ENCODE results near the gene ARHGAP42.

ARHGAP42 gene

DNA sequence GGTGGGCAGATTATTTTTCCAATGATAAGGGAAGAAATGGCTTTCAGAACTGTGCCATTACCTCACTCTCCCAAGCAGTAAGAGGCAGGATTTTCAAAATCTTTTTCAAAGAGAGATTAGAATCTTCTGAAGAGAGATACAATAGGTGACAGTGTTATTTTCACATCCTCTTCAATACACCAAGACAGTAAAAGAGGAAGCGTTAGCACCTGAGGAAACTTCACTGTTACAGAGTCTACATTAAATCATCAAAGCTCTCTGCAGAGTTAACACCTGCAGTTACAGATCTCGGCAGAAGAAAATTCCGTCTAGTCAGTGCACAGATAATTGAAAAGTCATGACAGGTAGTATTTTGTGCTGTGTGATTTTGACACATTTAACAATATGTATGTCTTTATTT lies 297.6 kb downstream of the ARHGAP42 start:
- TF ChIP-seq, protein P1, sequence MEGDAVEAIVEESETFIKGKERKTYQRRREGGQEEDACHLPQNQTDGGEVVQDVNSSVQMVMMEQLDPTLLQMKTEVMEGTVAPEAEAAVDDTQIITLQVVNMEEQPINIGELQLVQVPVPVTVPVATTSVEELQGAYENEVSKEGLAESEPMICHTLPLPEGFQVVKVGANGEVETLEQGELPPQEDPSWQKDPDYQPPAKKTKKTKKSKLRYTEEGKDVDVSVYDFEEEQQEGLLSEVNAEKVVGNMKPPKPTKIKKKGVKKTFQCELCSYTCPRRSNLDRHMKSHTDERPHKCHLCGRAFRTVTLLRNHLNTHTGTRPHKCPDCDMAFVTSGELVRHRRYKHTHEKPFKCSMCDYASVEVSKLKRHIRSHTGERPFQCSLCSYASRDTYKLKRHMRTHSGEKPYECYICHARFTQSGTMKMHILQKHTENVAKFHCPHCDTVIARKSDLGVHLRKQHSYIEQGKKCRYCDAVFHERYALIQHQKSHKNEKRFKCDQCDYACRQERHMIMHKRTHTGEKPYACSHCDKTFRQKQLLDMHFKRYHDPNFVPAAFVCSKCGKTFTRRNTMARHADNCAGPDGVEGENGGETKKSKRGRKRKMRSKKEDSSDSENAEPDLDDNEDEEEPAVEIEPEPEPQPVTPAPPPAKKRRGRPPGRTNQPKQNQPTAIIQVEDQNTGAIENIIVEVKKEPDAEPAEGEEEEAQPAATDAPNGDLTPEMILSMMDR (IDR thresholded peaks at IDR 0.05; ENCODE audit: insufficient read depth, missing control alignments), result no peak
- no peak for FAIRE-seq
- DNase-seq (ENCODE audit: insufficient read length, low spot score), result no peak

DNA sequence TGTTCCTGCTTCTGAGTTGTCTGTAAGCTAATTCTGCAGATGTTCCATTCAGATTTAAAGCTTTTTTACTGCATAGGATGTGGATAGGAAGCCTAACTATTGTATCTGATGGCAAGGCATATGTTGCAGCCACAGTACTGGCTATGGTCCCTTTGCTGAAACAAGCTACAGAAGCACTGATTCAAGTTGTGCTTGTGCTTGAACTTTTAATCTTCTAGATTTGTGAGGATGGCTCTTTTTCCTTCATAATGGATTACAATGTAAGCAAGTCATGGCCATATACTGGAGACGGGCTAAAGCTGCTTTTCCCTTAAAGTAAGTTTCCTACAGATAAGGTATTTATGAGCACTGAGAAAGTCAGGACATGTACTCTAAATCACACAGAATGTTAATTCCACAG lies 303.8 kb downstream of the ARHGAP42 start:
- no peak for DNase-seq (ENCODE audit: insufficient read length, low spot score)
- FAIRE-seq, result no peak
- TF ChIP-seq, protein P1 (IDR thresholded peaks at IDR 0.05; ENCODE audit: insufficient read depth, missing control alignments), result no peak

DNA sequence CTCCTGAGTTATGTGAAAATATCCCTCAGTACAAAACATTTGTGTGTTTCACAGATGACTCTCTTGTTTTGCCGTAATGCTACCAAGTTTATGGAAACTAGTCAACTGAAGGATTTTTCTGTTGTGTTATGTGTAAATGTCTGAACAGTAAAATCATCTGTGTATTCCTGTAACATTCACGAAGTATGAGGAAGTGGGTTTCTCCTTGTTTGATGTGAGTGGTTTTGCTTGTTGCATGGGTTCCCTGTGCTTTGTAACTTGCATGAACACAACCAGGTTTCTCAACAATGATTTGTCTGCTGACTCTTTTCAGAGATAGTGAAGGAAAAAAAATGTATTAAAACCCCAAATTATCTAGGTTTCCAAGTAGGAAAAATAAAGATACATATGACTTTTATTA lies 304.5 kb downstream of the ARHGAP42 start:
- DNase-seq (ENCODE audit: insufficient read length, low spot score), result no peak
- FAIRE-seq, result no peak
- TF ChIP-seq, protein P1 (IDR thresholded peaks at IDR 0.05; ENCODE audit: insufficient read depth, missing control alignments), result no peak

DNA sequence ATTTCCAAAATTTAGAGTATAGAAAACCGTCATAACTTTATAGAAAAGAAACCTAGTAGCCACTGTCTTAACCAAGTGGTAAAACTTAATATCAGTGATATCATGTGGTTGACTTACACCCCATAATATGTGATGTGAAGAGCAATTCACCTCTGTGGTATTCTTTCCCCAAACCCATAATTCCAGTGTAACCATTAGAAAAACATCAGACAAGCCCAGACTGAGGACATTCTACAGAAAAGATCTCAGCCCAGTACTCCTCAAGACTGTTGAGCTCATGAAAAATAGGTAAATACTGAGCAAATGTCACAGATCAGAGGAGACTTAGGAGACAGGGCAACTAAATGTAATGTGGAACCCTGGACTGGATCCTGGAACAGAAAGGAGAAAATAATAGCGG lies 307.9 kb downstream of the ARHGAP42 start:
- DNase-seq (ENCODE audit: insufficient read length, low spot score) (no peak), FAIRE-seq (no peak)
- TF ChIP-seq, protein P1 (IDR thresholded peaks at IDR 0.05; ENCODE audit: insufficient read depth, missing control alignments), result no peak

DNA sequence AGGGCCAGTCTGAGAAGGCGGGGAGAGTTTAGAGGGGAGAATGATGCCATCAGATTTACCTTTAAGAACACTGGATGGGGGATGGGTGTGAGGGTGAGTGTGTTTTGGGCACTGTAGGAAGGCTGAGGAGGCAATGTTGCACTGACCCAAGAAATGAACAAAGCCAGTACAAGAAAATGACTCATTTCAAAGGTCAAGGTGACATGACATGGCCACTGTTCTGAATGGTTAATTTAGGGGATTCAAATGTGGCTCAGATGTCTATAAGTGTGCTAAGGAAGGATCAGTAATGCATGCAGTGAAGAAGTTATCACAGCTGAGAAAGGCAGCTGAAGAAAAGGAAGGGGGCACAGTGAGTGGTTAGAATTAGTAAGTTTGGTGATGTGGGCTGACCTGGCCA lies 312.7 kb downstream of the ARHGAP42 start:
- FAIRE-seq, result no peak

DNA sequence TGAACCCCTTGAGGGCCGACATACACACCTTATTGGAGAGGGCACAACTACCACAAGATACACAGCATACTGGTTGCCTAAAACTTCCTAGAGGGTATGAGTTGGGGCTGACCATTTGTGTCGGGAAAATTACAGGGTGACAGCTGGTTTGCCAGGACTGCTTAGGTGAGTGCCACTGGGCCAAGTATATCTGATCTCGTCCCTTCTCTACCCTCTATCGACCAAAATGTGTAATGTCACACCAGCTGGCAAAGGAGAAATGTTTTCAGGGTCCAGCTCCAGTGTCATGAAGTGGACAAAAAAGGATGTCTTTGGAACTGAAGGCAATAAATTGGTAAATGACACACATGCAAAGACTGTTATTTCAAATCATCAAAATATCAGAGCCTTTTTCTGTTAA lies 316.4 kb downstream of the ARHGAP42 start:
- TF ChIP-seq, protein P1 (IDR thresholded peaks at IDR 0.05; ENCODE audit: insufficient read depth, missing control alignments), result peak; percentile 39
- no peak for DNase-seq (ENCODE audit: insufficient read length, low spot score)
- FAIRE-seq, result no peak

More for the DNA sequence above, 312.7 kb downstream of the ARHGAP42 start:
- DNase-seq (ENCODE audit: insufficient read length, low spot score), result no peak
- TF ChIP-seq, protein P1 (IDR thresholded peaks at IDR 0.05; ENCODE audit: insufficient read depth, missing control alignments), result no peak

DNA sequence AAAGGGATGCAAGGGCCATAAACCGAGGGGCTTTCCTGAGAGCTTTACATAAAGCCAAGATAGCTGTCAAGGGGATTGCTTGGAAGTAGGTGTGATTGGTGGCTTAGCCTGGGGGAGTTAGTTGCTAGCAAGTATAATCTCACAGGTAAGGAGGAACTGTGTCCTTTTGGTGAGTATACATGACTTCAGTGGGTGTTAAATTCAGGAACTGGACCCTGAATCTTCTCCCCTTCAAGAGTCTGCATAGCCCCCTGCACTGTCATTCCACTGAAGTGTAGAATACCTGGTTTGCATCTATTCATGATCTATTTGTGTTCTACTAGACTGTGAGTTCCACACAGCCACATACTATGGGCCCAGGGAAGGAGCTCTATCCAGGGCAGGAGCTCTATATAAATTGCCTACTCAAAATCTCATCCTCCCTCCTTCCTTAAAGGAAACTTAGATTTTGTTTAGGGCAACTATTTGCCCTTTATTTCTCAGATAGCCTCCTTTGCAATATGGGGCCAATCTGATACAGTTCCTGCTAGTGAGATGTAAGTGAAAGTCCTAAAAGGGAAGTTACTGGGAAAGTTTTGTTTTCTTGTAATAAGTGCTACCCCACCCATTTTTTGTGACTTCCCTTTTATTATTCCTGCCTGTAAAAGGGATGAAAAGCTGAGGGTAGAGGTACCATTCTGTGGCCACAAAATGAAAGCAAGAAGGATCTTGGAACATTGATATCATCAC lies 322.0 kb downstream of the ARHGAP42 start:
- FAIRE-seq, result no peak
- TF ChIP-seq, protein P1 (IDR thresholded peaks at IDR 0.05; ENCODE audit: insufficient read depth, missing control alignments), result no peak
- no peak for DNase-seq (ENCODE audit: insufficient read length, low spot score)
